Measurements from ENCODE around the gene AGTPBP1. TPM values are rescaled to one million over a fixed set of nuclear protein-coding genes. Genes with fewer than 3 reads are reported as not detected.
"Not testable (repeated sequence)": the region's sequence is repeated elsewhere in the genome, so short reads cannot be mapped to it uniquely, and the experiment has no call there.

Gene AGTPBP1
- total RNA-seq, 1 donor from 2014 or later = 4.3 TPM

GRCh38 chr9:85631809-85632208, 109.9 kb downstream of the AGTPBP1 start:
- ATAC-seq (no peak), DNase-seq (ENCODE audit: low spot score) (no peak)

GRCh38 chr9:85630676-85631075, 111.1 kb downstream of the AGTPBP1 start:
- DNase-seq (ENCODE audit: low spot score) (no peak), ATAC-seq (no peak)

GRCh38 chr9:85617141-85617670, 124.5 kb downstream of the AGTPBP1 start:
- no peak for ATAC-seq
- DNase-seq (ENCODE audit: low spot score) = no peak

- DNase-seq (ENCODE audit: low spot score) (no peak), ATAC-seq (no peak)
Observed at GRCh38 chr9:85615792-85616191, 126.0 kb downstream of the AGTPBP1 start.

- ATAC-seq = peak; percentile 95
- no peak for DNase-seq (ENCODE audit: low spot score)
Observed at GRCh38 chr9:85610074-85610860, 131.5 kb downstream of the AGTPBP1 start.

- ATAC-seq (no peak), DNase-seq (ENCODE audit: low spot score) (no peak)
Observed at GRCh38 chr9:85605905-85606304, 135.8 kb downstream of the AGTPBP1 start.

- peak; percentile 39 for ATAC-seq
- no peak for DNase-seq (ENCODE audit: low spot score)
Observed at GRCh38 chr9:85603936-85604335, 137.8 kb downstream of the AGTPBP1 start.

- no peak for ATAC-seq
- no peak for DNase-seq (ENCODE audit: low spot score)
Observed at GRCh38 chr9:85602742-85603141, 139.0 kb downstream of the AGTPBP1 start.

- DNase-seq (ENCODE audit: low spot score) (no peak), ATAC-seq (no peak)
Observed at GRCh38 chr9:85600675-85601263, 141.0 kb downstream of the AGTPBP1 start.

- ATAC-seq = no peak
- DNase-seq (ENCODE audit: low spot score) = no peak
Observed at GRCh38 chr9:85599540-85600105, 142.1 kb downstream of the AGTPBP1 start.

GRCh38 chr9:85594316-85594715, 147.4 kb downstream of the AGTPBP1 start:
- no peak for ATAC-seq
- no peak for DNase-seq (ENCODE audit: low spot score)

GRCh38 chr9:85586684-85587083, 155.1 kb downstream of the AGTPBP1 start:
- no peak for ATAC-seq
- DNase-seq (ENCODE audit: low spot score) = no peak

- ATAC-seq (no peak), DNase-seq (ENCODE audit: low spot score) (no peak)
Observed at GRCh38 chr9:85577353-85577952, 164.3 kb downstream of the AGTPBP1 start.

GRCh38 chr9:85575868-85576267, 165.9 kb downstream of the AGTPBP1 start:
- DNase-seq (ENCODE audit: low spot score) (no peak), ATAC-seq (no peak)

- not testable (repeated sequence) for ATAC-seq; DNase-seq (ENCODE audit: low spot score)
Observed at GRCh38 chr9:85573546-85573945, 168.2 kb downstream of the AGTPBP1 start.

- DNase-seq (ENCODE audit: low spot score); ATAC-seq: not testable (repeated sequence)
Observed at GRCh38 chr9:85572917-85573316, 168.8 kb downstream of the AGTPBP1 start.

GRCh38 chr9:85569988-85570387, 171.8 kb downstream of the AGTPBP1 start:
- no peak for ATAC-seq
- DNase-seq (ENCODE audit: low spot score) = no peak

- ATAC-seq (no peak), DNase-seq (ENCODE audit: low spot score) (no peak)
Observed at GRCh38 chr9:85559526-85559925, 182.2 kb downstream of the AGTPBP1 start.

- DNase-seq (ENCODE audit: low spot score) = no peak
- no peak for ATAC-seq
Observed at GRCh38 chr9:85554349-85554748, 187.4 kb downstream of the AGTPBP1 start.

- ATAC-seq (no peak), DNase-seq (ENCODE audit: low spot score) (no peak)
Observed at GRCh38 chr9:85553475-85553874, 188.3 kb downstream of the AGTPBP1 start.

GRCh38 chr9:85547599-85547998, 194.2 kb downstream of the AGTPBP1 start:
- DNase-seq (ENCODE audit: low spot score) (no peak), ATAC-seq (no peak)

- no peak for DNase-seq (ENCODE audit: low spot score)
- no peak for ATAC-seq
Observed at GRCh38 chr9:85543196-85543595, 198.6 kb downstream of the AGTPBP1 start.
